ENCODE measurements around the gene SOX18.

GRCh38 chr20:64051561-64052325, 2.3 kb upstream of the SOX18 start:
- TF ChIP-seq EP300 (IDR thresholded peaks at IDR 0.05): no peak
- TF ChIP-seq CTCF (IDR thresholded peaks at IDR 0.05): no peak
